ENCODE results near the gene IGLL5. TPM values are rescaled to one million over a fixed set of nuclear protein-coding genes. Genes with fewer than 3 reads are reported as not detected.

The IGLL5 gene
- total and polyA plus RNA-seq, 5 donors from 2014 or later, result 0.27 to 1.4 (median 0.39) TPM; not detected in 2

DNA sequence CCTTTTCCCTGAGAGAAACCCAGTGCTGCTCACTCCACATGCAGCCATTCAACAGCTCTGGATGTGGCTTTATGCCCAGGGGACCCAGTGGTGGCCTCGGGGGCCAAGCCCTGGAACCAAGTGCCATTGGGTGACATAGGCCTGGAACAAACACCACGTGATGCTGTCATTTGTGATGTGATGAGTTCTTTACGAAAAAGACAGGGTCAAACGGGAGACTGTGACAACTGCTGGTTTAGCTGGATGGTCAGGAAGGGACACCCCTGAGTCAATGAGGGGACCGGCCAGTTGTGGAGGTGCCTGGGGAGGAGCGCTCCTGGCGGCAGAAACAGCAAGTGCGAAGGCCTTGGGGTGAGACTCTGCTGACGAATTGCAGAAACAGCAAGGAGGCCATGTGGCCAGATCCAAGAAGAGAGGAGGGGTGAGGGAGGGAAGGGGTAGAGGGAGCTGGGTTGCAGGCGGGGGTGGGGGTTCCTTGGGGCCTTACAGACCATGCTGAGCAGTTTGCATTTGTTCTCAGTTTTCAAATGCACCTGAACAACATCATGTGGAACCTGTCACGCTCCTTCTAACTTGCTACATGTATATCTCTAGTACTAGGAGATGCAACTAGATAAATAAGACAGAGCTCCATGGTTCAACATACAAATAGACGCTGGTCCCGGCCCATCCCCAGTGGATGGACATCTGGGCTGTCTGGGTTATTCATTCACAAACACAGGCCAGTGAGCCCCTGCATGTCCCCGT is 56.1 kb downstream of the IGLL5 start:
- Histone ChIP-seq H3K9me3 (ENCODE audit: control insufficient read depth in 2 of 2, low read length in 2 of 2) (no peaks in the 10 kb centered on the region), H3K27me3 (ENCODE audit: control insufficient read depth, insufficient read depth, low read length) (no peaks in the 10 kb centered on the region), H3K4me3 (ENCODE audit: low read depth, low read length) (no peak overlapping the region), H3K4me1 (ENCODE audit: control insufficient read depth, insufficient read depth, low read length, poor library complexity, severe bottlenecking) (no peaks in the 10 kb centered on the region), H3K27ac (ENCODE audit: insufficient read depth, low read length, poor library complexity, severe bottlenecking) (no peak overlapping the region), H3K36me3 (ENCODE audit: control insufficient read depth, insufficient read depth, low read length) (no peaks in the 10 kb centered on the region)
- peaks cover 2 to 10% (median 5%) of the 10 kb centered on the region in 4 donors for H3K4me1 Mint-ChIP-seq
- DNase-seq, result no peak
- no peaks in the 10 kb centered on the region for H3K36me3 Mint-ChIP-seq
- peak overlapping the region in 1 of 3 donors; percentile 57 for H3K27ac Mint-ChIP-seq
- no peaks in the 10 kb centered on the region for H3K9me3 Mint-ChIP-seq
- ATAC-seq (ENCODE audit: low read depth in 2 of 2), result no peak
- H3K27me3 Mint-ChIP-seq, result no peaks in the 10 kb centered on the region
- no peak overlapping the region for H3K4me3 Mint-ChIP-seq

DNA sequence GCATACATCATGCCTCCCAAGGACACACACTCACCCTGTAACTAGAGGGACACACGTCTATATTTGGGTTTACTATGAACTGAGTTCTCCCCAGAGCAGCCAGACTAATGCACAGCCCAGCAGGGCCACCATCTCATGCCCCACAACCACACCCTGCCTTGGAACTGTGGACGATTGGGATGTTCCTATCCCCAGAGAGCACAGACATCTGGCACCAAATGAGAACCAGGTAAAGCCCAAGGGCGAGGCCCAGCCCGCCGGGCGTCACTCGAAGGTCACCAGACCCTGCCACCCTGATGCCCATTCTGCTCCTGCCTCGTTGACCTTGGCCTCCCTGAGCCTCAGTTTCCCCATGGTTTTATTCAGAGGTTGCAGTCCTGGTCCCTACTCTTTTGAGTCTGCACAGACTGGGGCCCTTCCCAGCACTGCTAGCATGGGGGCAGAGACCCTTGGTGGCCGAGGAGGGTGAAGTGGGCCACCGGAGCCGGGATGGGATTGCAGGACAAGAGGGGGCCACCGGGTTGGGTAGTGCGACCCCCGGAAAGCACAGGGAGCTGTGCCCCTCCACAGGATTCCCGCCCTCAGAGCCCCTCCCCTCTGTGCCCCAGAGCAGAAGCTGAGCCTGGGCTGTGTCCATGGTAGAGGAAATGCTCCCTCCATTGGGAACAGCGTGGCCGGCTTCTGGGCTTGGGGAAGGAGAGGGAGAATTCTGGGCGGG is 56.8 kb downstream of the IGLL5 start:
- DNase-seq, result no peak

DNA sequence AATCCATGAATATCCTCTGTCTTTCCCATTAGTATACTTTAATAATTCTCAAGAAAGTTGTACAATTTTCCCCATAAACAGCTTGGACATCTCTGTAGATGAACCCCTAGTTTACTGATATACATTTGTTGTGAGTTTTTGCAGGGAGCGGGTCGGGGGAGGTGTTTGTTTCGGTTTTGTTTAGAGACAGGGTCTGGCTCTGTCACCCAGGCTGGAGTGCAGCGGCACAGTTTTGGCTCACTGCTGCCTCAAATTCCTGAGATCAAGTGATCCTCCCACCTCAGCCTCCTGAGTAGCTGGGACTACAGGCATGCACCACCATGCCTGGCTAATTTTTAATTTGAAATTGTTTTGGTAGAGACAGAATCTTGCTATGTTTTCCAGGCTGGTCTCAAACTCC is 57.6 kb downstream of the IGLL5 start:
- no peak overlapping the region for H3K4me3 Mint-ChIP-seq
- Histone ChIP-seq H3K27me3 (ENCODE audit: control insufficient read depth, insufficient read depth, low read length) (no peaks in the 10 kb centered on the region), H3K4me3 (ENCODE audit: low read depth, low read length) (no peak overlapping the region), H3K27ac (ENCODE audit: insufficient read depth, low read length, poor library complexity, severe bottlenecking) (no peak overlapping the region), H3K9me3 (ENCODE audit: control insufficient read depth in 2 of 2, low read length in 2 of 2) (no peaks in the 10 kb centered on the region), H3K4me1 (ENCODE audit: control insufficient read depth, insufficient read depth, low read length, poor library complexity, severe bottlenecking) (no peaks in the 10 kb centered on the region), H3K36me3 (ENCODE audit: control insufficient read depth, insufficient read depth, low read length) (no peaks in the 10 kb centered on the region)
- no peak overlapping the region for H3K27ac Mint-ChIP-seq
- no peak for ATAC-seq (ENCODE audit: low read depth in 2 of 2)
- H3K4me1 Mint-ChIP-seq, result peaks cover 2 to 6% (median 5%) of the 10 kb centered on the region in 4 donors
- H3K9me3 Mint-ChIP-seq, result no peaks in the 10 kb centered on the region
- no peak for DNase-seq
- H3K27me3 Mint-ChIP-seq, result no peaks in the 10 kb centered on the region
- no peaks in the 10 kb centered on the region for H3K36me3 Mint-ChIP-seq

More for the DNA sequence above, 56.8 kb downstream of the IGLL5 start:
- Histone ChIP-seq H3K27ac (ENCODE audit: insufficient read depth, low read length, poor library complexity, severe bottlenecking) (no peak overlapping the region), H3K9me3 (ENCODE audit: control insufficient read depth in 2 of 2, low read length in 2 of 2) (no peaks in the 10 kb centered on the region), H3K4me1 (ENCODE audit: control insufficient read depth, insufficient read depth, low read length, poor library complexity, severe bottlenecking) (no peaks in the 10 kb centered on the region), H3K4me3 (ENCODE audit: low read depth, low read length) (no peak overlapping the region), H3K36me3 (ENCODE audit: control insufficient read depth, insufficient read depth, low read length) (no peaks in the 10 kb centered on the region), H3K27me3 (ENCODE audit: control insufficient read depth, insufficient read depth, low read length) (no peaks in the 10 kb centered on the region)
- no peak for ATAC-seq (ENCODE audit: low read depth in 2 of 2)
- H3K27me3 Mint-ChIP-seq, result no peaks in the 10 kb centered on the region
- H3K4me1 Mint-ChIP-seq, result peaks cover 2 to 9% (median 5%) of the 10 kb centered on the region in 4 donors
- H3K36me3 Mint-ChIP-seq, result no peaks in the 10 kb centered on the region
- H3K27ac Mint-ChIP-seq, result no peak overlapping the region
- no peak overlapping the region for H3K4me3 Mint-ChIP-seq
- no peaks in the 10 kb centered on the region for H3K9me3 Mint-ChIP-seq

Other genes with a start within 250 kb of the IGLL5 start
- gene GGTLC2, start 243.2 kb upstream of the IGLL5 start, total RNA-seq, result not detected
- under 1 TPM in 1 of 4 donors, not detected in 3; 0.24 TPM for gene GGTLC2, start 243.2 kb upstream of the IGLL5 start, polyA plus RNA-seq
- gene GNAZ, start 182.7 kb downstream of the IGLL5 start, total RNA-seq, result 3.6 TPM
- under 1 TPM in 2 of 4 donors, not detected in 2; 0.05 to 0.06 TPM for gene GNAZ, start 182.7 kb downstream of the IGLL5 start, polyA plus RNA-seq

All from CD4-positive, CD25-positive, alpha-beta regulatory T cell (primary cell).